GM23338 (cell line): ENCODE data around the gene ZBTB20. TPM values are rescaled to one million over a fixed set of nuclear protein-coding genes. Genes with fewer than 3 reads are reported as not detected.

ENCODE experiments used
- ATAC-seq: fragments of 200-7000 bp; cut with Tn5 transposase; 3 replicates; pipeline ENCODE4 v1.9.1; 2020
- DNase-seq: peaks from one replicate; pipeline ENCODE4 v3.0.0-alpha.2; 2015; ENCODE audit warnings: low spot score
- H2AFZ ChIP-seq: fragments of 200-600 bp; sonication (generic); 2 replicates; pipeline ENCODE4 v1.8.0; 2016; ENCODE audit warnings: antibody characterized with exemption, mild to moderate bottlenecking, moderate library complexity
- H3F3A ChIP-seq: fragments of 200-600 bp; sonication (generic); replicated peaks from 2 replicates; pipeline ENCODE4 v1.8.0; 2017; ENCODE audit warnings: antibody characterized with exemption, mixed run types, low read depth
- H3K27ac ChIP-seq: fragments of 200-600 bp; sonication (generic); 2 replicates; pipeline ENCODE4 v1.6.1; 2016; ENCODE audit warnings: low read depth
- H3K27me3 ChIP-seq: fragments of 200-600 bp; sonication (generic); 2 replicates; pipeline ENCODE4 v1.8.0; 2016; ENCODE audit warnings: mild to moderate bottlenecking, mixed run types, moderate library complexity; ENCODE audit not compliant: insufficient read depth
- H3K36me3 ChIP-seq: fragments of 200-600 bp; sonication (generic); 2 replicates; pipeline ENCODE4 v1.8.0; 2016; ENCODE audit warnings: mild to moderate bottlenecking; ENCODE audit not compliant: insufficient read depth
- H3K4me1 ChIP-seq: fragments of 200-600 bp; sonication (generic); 2 replicates; pipeline ENCODE4 v1.8.0; 2016; ENCODE audit warnings: mild to moderate bottlenecking, moderate library complexity; ENCODE audit not compliant: insufficient read depth
- H3K4me2 ChIP-seq: fragments of 200-600 bp; sonication (generic); 2 replicates; pipeline ENCODE4 v1.7.1; 2017; ENCODE audit warnings: mixed run types
- H3K4me3 ChIP-seq: fragments of 200-600 bp; sonication (generic); 2 replicates; pipeline ENCODE4 v1.6.1; 2016; ENCODE audit warnings: mixed run types
- H3K79me2 ChIP-seq: fragments of 200-600 bp; sonication (generic); replicated peaks from 2 replicates; pipeline ENCODE4 v1.8.0; 2017; ENCODE audit warnings: mild to moderate bottlenecking; ENCODE audit not compliant: insufficient read depth
- H3K9me2 ChIP-seq: fragments of 200-600 bp; sonication (generic); 2 replicates; pipeline ENCODE4 v1.8.0; 2017; ENCODE audit not compliant: insufficient read depth
- H4K20me1 ChIP-seq: fragments of 200-600 bp; sonication (generic); replicated peaks from 2 replicates; pipeline ENCODE4 v1.8.0; 2017; ENCODE audit warnings: mild to moderate bottlenecking; ENCODE audit not compliant: insufficient read depth
- H3K27ac Mint-ChIP-seq: 2 replicates; pipeline ENCODE4 v1.8.0; 2020; ENCODE audit warnings: inconsistent platforms, mild to moderate bottlenecking, moderate library complexity, mixed read lengths
- H3K27me3 Mint-ChIP-seq: 3 replicates; pipeline ENCODE4 v1.8.0; 2022; ENCODE audit warnings: low read depth, mild to moderate bottlenecking, moderate library complexity, mixed read lengths, inconsistent platforms; ENCODE audit not compliant: insufficient read depth, poor library complexity
- H3K36me3 Mint-ChIP-seq: 3 replicates; pipeline ENCODE4 v1.8.0; 2021; ENCODE audit warnings: low read depth, mild to moderate bottlenecking, inconsistent platforms, moderate library complexity, mixed read lengths
- H3K4me1 Mint-ChIP-seq: 3 replicates; pipeline ENCODE4 v1.8.0; 2020; ENCODE audit warnings: mild to moderate bottlenecking, inconsistent platforms, mixed read lengths
- H3K4me3 Mint-ChIP-seq: 3 replicates; pipeline ENCODE4 v1.8.0; 2021; ENCODE audit warnings: moderate library complexity, mild to moderate bottlenecking, inconsistent platforms, mixed read lengths
- H3K9me3 Mint-ChIP-seq: 3 replicates; pipeline ENCODE4 v1.8.0; 2020; ENCODE audit warnings: moderate library complexity, mild to moderate bottlenecking, inconsistent platforms, mixed read lengths
- CREB1 ChIP-seq: fragments of 250-450 bp; sonication (Bioruptor Pico); IDR thresholded peaks from 2 replicates; pipeline ENCODE4 v1.5.0; 2020; ENCODE audit warnings: low read depth, mild to moderate bottlenecking, moderate library complexity
- CTCF ChIP-seq, 2 experiments: fragments of 200-600 bp in 1 of 2; sonication (generic) in 1 of 2; conservative IDR thresholded peaks; 2 replicates each; pipeline versions ENCODE4 v1.5.1 to v1.6.1; 2016 to 2017; ENCODE audit warnings: antibody characterized with exemption in 2 of 2, low read depth in 2 of 2, mild to moderate bottlenecking in 2 of 2, moderate library complexity in 1 of 2
- EZH2 ChIP-seq: fragments of 200-600 bp; sonication (generic); IDR thresholded peaks from one replicate; pipeline ENCODE4 v1.8.0; 2017; ENCODE audit warnings: antibody characterized with exemption, mild to moderate bottlenecking, low read depth; ENCODE audit not compliant: unreplicated experiment
- JUNB ChIP-seq: IDR thresholded peaks from one replicate; pipeline ENCODE4 v1.6.1; 2016; ENCODE audit warnings: antibody characterized with exemption; ENCODE audit not compliant: unreplicated experiment
- POLR2AphosphoS5 ChIP-seq: IDR thresholded peaks from 2 replicates; pipeline ENCODE4 v1.6.1; 2016; ENCODE audit warnings: antibody characterized with exemption, low read depth
- STAT1 ChIP-seq: IDR thresholded peaks from one replicate; pipeline ENCODE4 v1.6.1; 2016; ENCODE audit warnings: antibody characterized with exemption; ENCODE audit not compliant: unreplicated experiment
- ZNF114 ChIP-seq: fragments of 250-450 bp; sonication (Bioruptor Pico); IDR thresholded peaks from 2 replicates; pipeline ENCODE4 v1.5.0; 2020; ENCODE audit warnings: mild to moderate bottlenecking, moderate library complexity
- ZNF331 ChIP-seq: fragments of 250-450 bp; sonication (Bioruptor Pico); IDR thresholded peaks from 2 replicates; pipeline ENCODE4 v1.5.0; 2020; ENCODE audit warnings: low read depth, mild to moderate bottlenecking, moderate library complexity
- ZNF462 ChIP-seq: fragments of 250-450 bp; sonication (Bioruptor Pico); IDR thresholded peaks from 2 replicates; pipeline ENCODE4 v1.5.0; 2020; ENCODE audit warnings: mild to moderate bottlenecking, moderate library complexity
- polyA plus RNA-seq: library from polyadenylated mRNA; unstranded; fragments of >200 nt; fragmentation: Nextera tagmentation; extraction: Ambion mirVana; gene quantifications from 2 replicates; pipeline ENCODE4 v1.2.1, GENCODE V29; 2016
- total RNA-seq: library from RNA; depleted of rRNA; stranded (reverse); fragments of >200 nt; shearing (Covaris generic); gene quantifications from 2 replicates; pipeline ENCODE4 v1.2.3, GENCODE V29; 2014
- TF ChIP-seq, protein P1 (sequence below): IDR thresholded peaks from one replicate; pipeline ENCODE4 v1.6.1; 2018; ENCODE audit warnings: antibody characterized with exemption; ENCODE audit not compliant: unreplicated experiment

The ZBTB20 gene
- total and polyA plus RNA-seq, 2 experiments from 2014 or later, result 2.0 to 3.3 TPM

- TF ChIP-seq, protein P1, sequence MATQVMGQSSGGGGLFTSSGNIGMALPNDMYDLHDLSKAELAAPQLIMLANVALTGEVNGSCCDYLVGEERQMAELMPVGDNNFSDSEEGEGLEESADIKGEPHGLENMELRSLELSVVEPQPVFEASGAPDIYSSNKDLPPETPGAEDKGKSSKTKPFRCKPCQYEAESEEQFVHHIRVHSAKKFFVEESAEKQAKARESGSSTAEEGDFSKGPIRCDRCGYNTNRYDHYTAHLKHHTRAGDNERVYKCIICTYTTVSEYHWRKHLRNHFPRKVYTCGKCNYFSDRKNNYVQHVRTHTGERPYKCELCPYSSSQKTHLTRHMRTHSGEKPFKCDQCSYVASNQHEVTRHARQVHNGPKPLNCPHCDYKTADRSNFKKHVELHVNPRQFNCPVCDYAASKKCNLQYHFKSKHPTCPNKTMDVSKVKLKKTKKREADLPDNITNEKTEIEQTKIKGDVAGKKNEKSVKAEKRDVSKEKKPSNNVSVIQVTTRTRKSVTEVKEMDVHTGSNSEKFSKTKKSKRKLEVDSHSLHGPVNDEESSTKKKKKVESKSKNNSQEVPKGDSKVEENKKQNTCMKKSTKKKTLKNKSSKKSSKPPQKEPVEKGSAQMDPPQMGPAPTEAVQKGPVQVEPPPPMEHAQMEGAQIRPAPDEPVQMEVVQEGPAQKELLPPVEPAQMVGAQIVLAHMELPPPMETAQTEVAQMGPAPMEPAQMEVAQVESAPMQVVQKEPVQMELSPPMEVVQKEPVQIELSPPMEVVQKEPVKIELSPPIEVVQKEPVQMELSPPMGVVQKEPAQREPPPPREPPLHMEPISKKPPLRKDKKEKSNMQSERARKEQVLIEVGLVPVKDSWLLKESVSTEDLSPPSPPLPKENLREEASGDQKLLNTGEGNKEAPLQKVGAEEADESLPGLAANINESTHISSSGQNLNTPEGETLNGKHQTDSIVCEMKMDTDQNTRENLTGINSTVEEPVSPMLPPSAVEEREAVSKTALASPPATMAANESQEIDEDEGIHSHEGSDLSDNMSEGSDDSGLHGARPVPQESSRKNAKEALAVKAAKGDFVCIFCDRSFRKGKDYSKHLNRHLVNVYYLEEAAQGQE, result no peak
- no peak for TF ChIP-seq CREB1 (CRISPR knock-in tag)
Observed at GRCh38 chr3:114417675-114418074, 729.4 kb downstream of the ZBTB20 start (continued).

DNA sequence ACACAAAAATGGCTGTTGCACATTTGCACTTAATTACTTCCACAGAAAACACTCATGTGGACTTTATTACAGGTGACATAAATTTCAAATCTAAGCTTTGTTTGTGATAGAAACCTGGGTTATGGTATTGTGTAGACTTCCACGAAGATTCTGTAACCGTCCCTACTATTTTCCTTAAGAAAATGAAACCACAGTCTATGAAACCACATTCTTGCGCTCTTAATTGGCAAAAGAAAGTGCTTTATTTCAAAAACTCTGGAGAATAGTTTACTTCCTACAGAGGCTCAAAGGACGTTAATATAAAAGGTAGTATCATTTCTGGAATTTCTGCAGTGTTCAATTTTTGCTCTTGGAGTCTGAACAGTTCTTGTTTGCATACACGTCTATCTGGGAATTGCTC lies 729.8 kb downstream of the ZBTB20 start:
- Histone ChIP-seq H3F3A (no peaks in the 10 kb centered on the region), H3K79me2 (no peaks in the 10 kb centered on the region), H2AFZ (no peak overlapping the region), H3K27me3 (no peaks in the 10 kb centered on the region), H3K27ac (no peak overlapping the region), H3K4me2 (no peak overlapping the region), H3K36me3 (no peaks in the 10 kb centered on the region), H3K4me3 (no peak overlapping the region), H4K20me1 (no peaks in the 10 kb centered on the region), H3K4me1 (peaks cover 15% of the 10 kb centered on the region), H3K9me2 (no peaks in the 10 kb centered on the region)
- H3K4me1 Mint-ChIP-seq, result peaks cover 26% of the 10 kb centered on the region
- no peak for DNase-seq
- no peaks in the 10 kb centered on the region for H3K27me3 Mint-ChIP-seq
- H3K9me3 Mint-ChIP-seq, result no peaks in the 10 kb centered on the region
- no peak overlapping the region for H3K4me3 Mint-ChIP-seq
- no peak for ATAC-seq
- no peak overlapping the region for H3K27ac Mint-ChIP-seq
- no peaks in the 10 kb centered on the region for H3K36me3 Mint-ChIP-seq
- TF ChIP-seq, protein P1, result no peak
- TF ChIP-seq ZNF114 (CRISPR knock-in tag) (no peak), ZNF462 (CRISPR knock-in tag) (no peak), EZH2 (no peak), JUNB (no peak), CTCF (conservative IDR thresholded peaks at IDR 0.05; ENCODE audit: low read depth in 2 of 2) (no peak), CREB1 (CRISPR knock-in tag) (no peak), STAT1 (no peak), POLR2AphosphoS5 (no peak), ZNF331 (CRISPR knock-in tag) (no peak)
